ENCODE data around the gene TMEM39A. TPM values are rescaled to one million over a fixed set of nuclear protein-coding genes. Genes with fewer than 3 reads are reported as not detected.

The TMEM39A gene
- total and polyA plus RNA-seq, 2 of the 4 experiments (the other 2 are of a cell fraction) = 29.6 to 117 TPM

DNA sequence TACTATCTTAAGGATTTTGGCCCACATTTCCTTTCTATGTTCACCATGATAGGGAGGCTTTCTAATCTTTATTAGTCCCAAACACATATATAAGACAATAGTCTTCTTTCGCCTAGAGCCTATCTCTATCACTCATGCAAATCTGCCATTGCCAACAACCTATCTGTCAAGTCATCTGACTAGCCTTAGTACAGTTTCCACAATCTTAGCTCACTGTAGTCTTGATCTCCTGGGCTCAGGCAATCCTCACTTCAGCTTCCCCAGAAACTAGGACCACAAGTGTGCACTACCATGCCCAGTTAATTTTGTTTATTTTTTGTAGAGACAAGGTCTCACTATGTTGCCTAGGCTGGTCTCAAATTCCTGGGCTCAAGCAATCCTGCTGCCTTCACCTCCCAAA lies 6.9 kb downstream of the TMEM39A start:
- no peak for ATAC-seq (ENCODE audit: low read depth)
- H2AFZ ChIP-seq (replicated peaks; ENCODE audit: low read length, poor library complexity) = no peak overlapping the region
- H2BK120ac ChIP-seq (ENCODE audit: low read depth, low read length) = no peak overlapping the region
- no peak overlapping the region for H2BK15ac ChIP-seq (ENCODE audit: low read depth, low read length)
- no peak for DNase-seq
- no peak overlapping the region for H4K8ac ChIP-seq (ENCODE audit: low read depth in 2 of 2, low read length in 2 of 2)
- H3K9ac ChIP-seq (ENCODE audit: low read depth, low read length) = no peak overlapping the region
- H3K4me3 ChIP-seq (ENCODE audit: insufficient read depth, low read depth, low read length) = no peak overlapping the region
- ChIA-PET CTCF (interaction anchor here (0.5 kb wide), 1 partner anchor 175 kb away, joined by 4 read pairs; no protein-coding TSS in a partner anchor), POLR2A (ENCODE audit: unreplicated experiment) (no interaction called here)
- peaks cover 4% of the 10 kb centered on the region; the same call in 1 of the 2 replicates for H3K9me1 ChIP-seq (ENCODE audit: insufficient read depth, low read length)
- H3K56ac ChIP-seq (ENCODE audit: extremely low read depth, insufficient read depth, low read length) = no peak overlapping the region
- H2AK9ac ChIP-seq (replicated peaks; ENCODE audit: low read depth, low read length, poor library complexity) = no peak overlapping the region
- H3K79me1 ChIP-seq (ENCODE audit: low read depth in 1 of 2, low read length in 2 of 2) = peaks cover 31 to 34% of the 10 kb centered on the region in 2 experiments
- no peak overlapping the region for H3K27ac ChIP-seq (ENCODE audit: insufficient read depth, low read length)
- in situ Hi-C loops (cut with MboI; ENCODE audit: low sequenced_read_pairs) = no loop called here
- dilution Hi-C loops (cut with HindIII; ENCODE audit: low sequenced_read_pairs, unreplicated experiment) = no loop called here
- H3K18ac ChIP-seq (ENCODE audit: low read depth, low read length) = no peak overlapping the region
- no peak overlapping the region for H2BK5ac ChIP-seq (ENCODE audit: low read depth, low read length, poor library complexity, severe bottlenecking)
- TF ChIP-seq MAFK (IDR thresholded peaks at IDR 0.05; ENCODE audit: low read depth, low read length) = no peak
- TF ChIP-seq BHLHE40 (IDR thresholded peaks at IDR 0.05; ENCODE audit: low read depth, low read length) = no peak
- TF ChIP-seq MAZ (IDR thresholded peaks at IDR 0.05; ENCODE audit: borderline replicate concordance, low read depth, low read length) = no peak
- TF ChIP-seq SMC3 (IDR thresholded peaks at IDR 0.05; ENCODE audit: low read depth, low read length) = no peak
- TF ChIP-seq RAD21 (IDR thresholded peaks at IDR 0.05; ENCODE audit: low read length) = no peak
- no peak for TF ChIP-seq CTCF (conservative IDR thresholded peaks at IDR 0.05; ENCODE audit: low read depth, low read length)
- TF ChIP-seq RCOR1 (IDR thresholded peaks at IDR 0.05; ENCODE audit: insufficient replicate concordance, low read length) = no peak
- no peak for TF ChIP-seq NFE2L2 (IDR thresholded peaks at IDR 0.05; ENCODE audit: low read depth, low read length)
- TF ChIP-seq USF2 (IDR thresholded peaks at IDR 0.05; ENCODE audit: low read depth, low read length) = no peak
- no peak for TF ChIP-seq MXI1 (IDR thresholded peaks at IDR 0.05; ENCODE audit: borderline replicate concordance, low read depth, low read length)
- no peak for TF ChIP-seq CEBPB (IDR thresholded peaks at IDR 0.05; ENCODE audit: low read depth, low read length)
- no peak for TF ChIP-seq CHD1 (IDR thresholded peaks at IDR 0.05; ENCODE audit: low read depth, low read length)
- H3K4ac ChIP-seq (ENCODE audit: low read depth, low read length) = no peak overlapping the region
- peaks cover 21% of the 10 kb centered on the region; the same call in 1 of the 2 replicates for H4K20me1 ChIP-seq (ENCODE audit: insufficient read depth, low read length)
- no peak overlapping the region for H4K5ac ChIP-seq (ENCODE audit: low read depth, low read length)
- H4K91ac ChIP-seq (ENCODE audit: insufficient read depth, low read depth, low read length) = no peak overlapping the region
- no peaks in the 10 kb centered on the region for H3K4me1 ChIP-seq (ENCODE audit: control insufficient read depth, insufficient read depth, low read length)
- no peaks in the 10 kb centered on the region for H3K27me3 ChIP-seq (ENCODE audit: control insufficient read depth, insufficient read depth, low read length)
- H3K23ac ChIP-seq (ENCODE audit: low read depth, low read length) = no peak overlapping the region
- H2AK5ac ChIP-seq (ENCODE audit: low read depth, low read length) = no peak overlapping the region
- intact Hi-C loops (cut with micrococcal nuclease) = no loop called here
- no TSS peak for BruUV-seq (replicated peaks)
- H3K14ac ChIP-seq (replicated peaks; ENCODE audit: low read depth, low read length) = no peak overlapping the region
- no peak overlapping the region for H3K4me2 ChIP-seq (ENCODE audit: low read depth, low read length)
- WGBS, 2 experiments (ENCODE audit: extremely low coverage in 2 of 2, insufficient read length in 1 of 2) = no CpG with 5 or more reads among the region's 1 CpG
- no peaks in the 10 kb centered on the region for H3K9me3 ChIP-seq (ENCODE audit: control insufficient read depth, insufficient read depth, low read length)
- peaks cover 31% of the 10 kb centered on the region for H3K36me3 ChIP-seq (ENCODE audit: control insufficient read depth, insufficient read depth, low read length)
- H2BK20ac ChIP-seq (ENCODE audit: low read depth, low read length) = no peak overlapping the region

Measured in IMR-90 (cell line).